Sigmoid colon (tissue), 7 donors: ENCODE measurements around the gene MAPK13. TPM values are rescaled to one million over a fixed set of nuclear protein-coding genes. Genes with fewer than 3 reads are reported as not detected.
"Not testable (repeated sequence)": the region's sequence is repeated elsewhere in the genome, so short reads cannot be mapped to it uniquely, and the experiment has no call there.

ENCODE experiments used
- DNase-seq: peaks from one replicate; pipeline ENCODE4 v3.0.0-alpha.2; 2019
- H3K27ac ChIP-seq, 4 donors: fragments of 200-600 bp; sonication (generic); one replicate each; pipeline ENCODE4 v1.5.1; 2016 to 2019; ENCODE audit warnings: mild to moderate bottlenecking in 1 of 4
- H3K27me3 ChIP-seq, 3 donors: fragments of 200-600 bp; sonication (generic); one replicate each; pipeline ENCODE4 v1.5.1; 2019; ENCODE audit warnings: mild to moderate bottlenecking in 1 of 3
- H3K36me3 ChIP-seq, 4 donors: fragments of 200-600 bp; sonication (generic); one replicate each; pipeline ENCODE4 v1.5.1; 2016 to 2019
- H3K4me1 ChIP-seq, 4 donors: fragments of 200-600 bp; sonication (generic); one replicate each; pipeline ENCODE4 v1.5.1; 2017 to 2019
- H3K4me3 ChIP-seq, 4 donors: fragments of 200-600 bp; sonication (generic); one replicate each; pipeline ENCODE4 v1.5.1; 2017 to 2019; ENCODE audit warnings: mild to moderate bottlenecking in 2 of 4, moderate library complexity in 1 of 4
- H3K9me3 ChIP-seq, 4 donors: fragments of 200-600 bp in 3 of 4; sonication (generic) in 3 of 4; one replicate each; pipeline versions ENCODE4 v1.5.1 to v1.6.1; 2013 to 2019
- CTCF ChIP-seq, 4 experiments: fragments of 450-650 bp in 3 of 4; fragments of 200-600 bp in 1 of 4; IDR thresholded peaks; one replicate each; pipeline ENCODE4 v1.5.1; 2016 to 2019; ENCODE audit warnings: antibody characterized with exemption in 4 of 4, mild to moderate bottlenecking in 3 of 4, moderate library complexity in 2 of 4
- EP300 ChIP-seq, 4 donors: sonication (generic); formaldehyde crosslinking; IDR thresholded peaks; one replicate each; pipeline ENCODE4 v1.6.1; 2017; ENCODE audit warnings: antibody characterized with exemption in 4 of 4
- POLR2A ChIP-seq, 2 donors: fragments of 450-650 bp; IDR thresholded peaks; one replicate each; pipeline ENCODE4 v1.6.1; 2016; ENCODE audit warnings: antibody characterized with exemption in 2 of 2, mild to moderate bottlenecking in 2 of 2, moderate library complexity in 2 of 2
- POLR2AphosphoS5 ChIP-seq, 4 donors: sonication (generic); formaldehyde crosslinking; IDR thresholded peaks; one replicate each; pipeline ENCODE4 v1.6.1; 2017; ENCODE audit warnings: antibody characterized with exemption in 4 of 4
- WGBS, 2 donors: extraction: QIAGEN DNeasy Blood & Tissue Kit; methylation state at CpG; one replicate each; pipeline ENCODE4 v1.1.7; 2013; 5-methylcytosine and 5-hydroxymethylcytosine counted together
- intact Hi-C: fragments of 100-400 bp; cut with DNase I; formaldehyde crosslinking; loops from one replicate; pipeline ENCODE4 v1.15.1; 2023
- polyA plus RNA-seq, 3 donors: library from polyadenylated mRNA; stranded (reverse); fragments of 200-250 nt; gene quantifications; one replicate each; pipeline ENCODE4 v1.2.3, GENCODE V29; 2013
- total RNA-seq, 4 donors: library from RNA; depleted of rRNA; stranded (reverse); fragments of >200 nt; gene quantifications; one replicate each; pipeline ENCODE4 v1.1.0, GENCODE V29; 2016
- donor health status: healthy with polysubstance abuse.
- donor health status: Bipolar disorder and iron deficiency.
- donor health status: healthy.

Gene MAPK13
- total RNA-seq (1 to 10 TPM; 1.8 to 3.6 (median 2.8) TPM), polyA plus RNA-seq (100 to 1,000 TPM; 110 to 159 (median 151) TPM)

GRCh38 chr6:36129941-36130666 is at the start of gene MAPK13:
TSS of gene MAPK13 (plus strand) at chr6:36130513. CDS start at chr6:36130583, 70 bp downstream.
- intact Hi-C loops = no loop called here
- no peak for TF ChIP-seq EP300 (IDR thresholded peaks at IDR 0.05)
- no peak for TF ChIP-seq CTCF (IDR thresholded peaks at IDR 0.05)
- no peak for TF ChIP-seq POLR2A (IDR thresholded peaks at IDR 0.05)
- no peak for TF ChIP-seq POLR2AphosphoS5 (IDR thresholded peaks at IDR 0.05)
- Histone ChIP-seq H3K4me3 (peak within 1 kb of the TSS; percentile 17 to 49 (median 42)), H3K9me3 (no peaks in the 10 kb centered on the region), H3K27ac (peak within 1 kb of the TSS in 2 of 4 donors; percentile 41 to 42), H3K36me3 (no peaks in the 10 kb centered on the region), H3K27me3 (peaks cover 11 to 48% (median 27%) of the 10 kb centered on the region in 3 donors), H3K4me1 (peaks cover 0 to 18% (median 14%) of the 10 kb centered on the region in 4 donors)
- 1 to 2% methylated on average over 59 of the region's 59 CpGs for WGBS, 2 donors
- DNase-seq = no peak

GRCh38 chr6:36082318-36082717 is 48.0 kb upstream of the MAPK13 start:
- H3K4me1 ChIP-seq = peaks cover 0 to 18% (median 10%) of the 10 kb centered on the region in 4 donors
- WGBS, 2 donors = 98 to 100% methylated on average over 1 of the region's 1 CpG
- H3K27me3 ChIP-seq = no peaks in the 10 kb centered on the region
- intact Hi-C loops = no loop called here
- H3K27ac ChIP-seq = no peak overlapping the region
- H3K9me3 ChIP-seq = no peaks in the 10 kb centered on the region
- H3K4me3 ChIP-seq = no peak overlapping the region
- H3K36me3 ChIP-seq = peaks cover 20 to 58% (median 31%) of the 10 kb centered on the region in 4 donors
- TF ChIP-seq CTCF (IDR thresholded peaks at IDR 0.05) (no peak), POLR2A (IDR thresholded peaks at IDR 0.05) (no peak), EP300 (IDR thresholded peaks at IDR 0.05) (no peak), POLR2AphosphoS5 (IDR thresholded peaks at IDR 0.05) (no peak)
- DNase-seq = no peak

GRCh38 chr6:36083446-36083845 is 46.9 kb upstream of the MAPK13 start:
- WGBS, 2 donors = 86 to 96% methylated on average over 3 of the region's 3 CpGs
- Histone ChIP-seq H3K27ac (no peak overlapping the region), H3K4me1 (peaks cover 0 to 8% (median 3%) of the 10 kb centered on the region in 4 donors), H3K9me3 (no peaks in the 10 kb centered on the region), H3K4me3 (no peak overlapping the region), H3K27me3 (no peaks in the 10 kb centered on the region), H3K36me3 (peaks cover 20 to 58% (median 31%) of the 10 kb centered on the region in 4 donors)
- no peak for TF ChIP-seq CTCF (IDR thresholded peaks at IDR 0.05)
- TF ChIP-seq EP300 (IDR thresholded peaks at IDR 0.05) = no peak
- TF ChIP-seq POLR2AphosphoS5 (IDR thresholded peaks at IDR 0.05) = no peak
- TF ChIP-seq POLR2A (IDR thresholded peaks at IDR 0.05) = no peak
- no peak for DNase-seq
- intact Hi-C loops = no loop called here

- H3K4me1 ChIP-seq, DNase-seq, H3K27ac ChIP-seq, H3K9me3 ChIP-seq, intact Hi-C loops, H3K4me3 ChIP-seq, H3K27me3 ChIP-seq: not testable (repeated sequence)
- peaks cover 8 to 21% (median 13%) of the 10 kb centered on the region in 4 donors for H3K36me3 ChIP-seq
- 75 to 90% methylated on average over 5 of the region's 5 CpGs for WGBS, 2 donors
These were observed 42.1 kb upstream of the MAPK13 start for GRCh38 chr6:36088204-36088603.

GRCh38 chr6:36089048-36089447 is 41.3 kb upstream of the MAPK13 start:
- Histone ChIP-seq H3K4me1 (no peaks in the 10 kb centered on the region), H3K27ac (no peak overlapping the region), H3K9me3 (no peaks in the 10 kb centered on the region), H3K27me3 (no peaks in the 10 kb centered on the region), H3K36me3 (peaks cover 0 to 12% (median 5%) of the 10 kb centered on the region in 4 donors), H3K4me3 (no peak overlapping the region)
- no peak for DNase-seq
- TF ChIP-seq POLR2AphosphoS5 (IDR thresholded peaks at IDR 0.05) (no peak), CTCF (IDR thresholded peaks at IDR 0.05) (no peak)
- WGBS, 2 donors = 98% methylated on average over 5 of the region's 5 CpGs
- intact Hi-C loops = no loop called here
